NCI-H345 (cell line): ENCODE data around the gene TET3.

Experiments
- DNase-seq: peaks from one replicate; lab custom pipeline; 2025; lab: John Stamatoyannopoulos, UW

The TET3 gene

GRCh38 chr2:73964223-73964622, 20.5 kb upstream of the TET3 start:
- no peak for DNase-seq

GRCh38 chr2:73965053-73965452, 19.7 kb upstream of the TET3 start:
- no peak for DNase-seq

DNA sequence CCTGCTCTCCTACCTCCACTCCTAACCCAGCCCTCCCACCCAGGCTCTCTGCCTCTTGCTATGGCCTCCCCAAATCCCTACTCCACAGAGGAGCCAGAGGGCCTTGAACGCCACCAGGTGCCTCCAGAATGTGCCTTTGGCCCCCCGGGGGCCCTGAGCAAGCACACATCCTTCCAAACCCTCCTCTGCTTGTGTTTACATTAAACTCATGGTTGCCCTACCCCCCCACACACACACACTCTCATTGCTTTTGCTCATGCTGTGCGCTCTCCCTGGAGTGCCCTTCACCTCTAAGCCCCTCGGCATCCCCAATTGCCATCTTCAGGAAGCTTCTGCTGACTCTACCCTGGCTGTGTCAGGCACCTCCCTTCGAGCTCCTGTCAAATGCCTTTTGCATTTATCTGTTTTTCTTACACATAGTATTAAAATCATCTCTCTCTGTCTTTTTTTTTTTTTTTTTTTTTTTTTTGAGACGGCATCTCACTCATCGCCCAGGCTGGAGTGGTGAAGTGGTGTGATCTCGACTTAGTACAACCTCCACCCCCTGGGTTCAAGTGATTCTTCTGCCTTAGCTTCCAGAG, 16.3 kb upstream of the TET3 start:
- peak; percentile 62 for DNase-seq

DNA sequence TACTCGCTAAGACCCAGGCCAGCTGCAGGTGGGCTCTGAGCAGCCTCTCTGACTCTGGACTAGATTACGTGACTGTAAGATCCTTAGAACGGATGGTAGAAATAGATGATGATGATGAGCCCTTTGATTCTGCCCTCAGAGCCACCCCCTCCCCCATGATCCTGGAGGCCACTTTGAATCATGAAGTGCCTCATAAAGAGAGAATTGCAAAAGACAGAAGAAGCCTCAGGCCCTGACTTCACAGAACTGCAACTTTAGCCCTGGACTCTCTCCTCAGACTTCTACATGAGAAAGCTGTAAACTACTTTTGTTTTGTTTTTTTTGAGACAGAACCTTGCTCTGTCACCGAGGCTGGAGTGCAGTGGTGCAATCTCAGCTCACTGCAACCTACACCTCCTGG, 15.4 kb upstream of the TET3 start:
- no peak for DNase-seq

DNA sequence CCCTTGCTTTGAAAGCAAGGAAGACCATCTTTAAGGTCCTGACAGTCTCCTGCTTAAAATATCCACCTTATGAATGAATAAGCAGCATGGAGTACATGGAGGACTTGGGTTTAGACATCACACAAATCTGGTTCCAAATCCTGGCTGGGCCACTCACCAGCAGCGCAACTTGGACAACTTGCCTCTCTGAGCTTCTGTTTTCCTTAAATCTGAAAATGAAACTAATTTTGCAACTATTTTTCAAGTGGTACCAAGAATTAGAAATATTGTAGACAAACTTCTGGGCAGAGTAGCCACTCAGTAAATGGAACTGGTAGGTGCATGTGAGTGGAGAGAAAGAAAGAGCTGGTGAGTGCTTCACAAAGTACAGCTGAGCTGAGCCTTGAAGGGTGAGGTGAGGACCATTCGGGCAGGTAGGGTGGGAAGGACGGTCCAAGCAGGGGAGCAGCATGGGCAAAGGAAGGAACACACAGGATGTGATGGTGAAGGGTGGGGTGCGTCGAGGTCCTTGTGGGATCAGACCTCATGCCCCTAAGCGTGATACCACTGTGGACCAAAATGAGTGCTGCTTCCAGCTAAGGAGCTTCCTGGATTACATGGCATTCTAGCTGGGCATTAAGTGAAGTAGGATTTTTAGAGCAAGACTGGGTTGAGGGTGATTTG, 14.4 kb upstream of the TET3 start:
- DNase-seq: no peak

DNA sequence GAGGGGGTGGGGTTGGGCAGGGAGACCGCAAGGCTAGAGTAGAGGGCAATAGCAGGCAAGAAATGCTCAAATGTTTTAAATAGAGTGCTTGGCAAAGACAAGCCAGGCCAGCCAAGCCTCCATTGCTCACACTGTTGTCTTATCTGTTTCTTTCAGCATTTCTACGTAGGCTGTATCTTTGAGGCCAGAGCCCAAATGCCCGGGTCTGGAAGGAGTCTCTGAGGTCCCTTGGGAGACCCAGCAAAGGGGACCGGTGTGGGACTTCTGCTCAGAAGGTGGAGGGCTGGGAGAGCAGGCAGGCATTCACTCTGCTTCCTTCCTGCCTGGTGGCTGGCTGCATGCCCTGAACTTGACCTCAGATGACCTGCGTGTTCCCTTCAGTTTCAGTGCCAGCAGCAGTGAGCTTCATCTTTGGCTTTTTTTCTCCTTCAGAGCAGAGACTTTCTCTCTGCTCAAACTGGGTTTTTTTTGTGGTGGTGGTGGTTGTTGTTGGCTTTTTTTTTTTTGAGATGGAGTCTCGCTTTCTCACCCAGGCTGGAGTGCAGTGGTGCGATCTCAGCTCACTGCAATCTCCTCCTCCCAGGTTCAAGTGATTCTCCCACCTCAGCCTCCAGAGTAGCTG, 13.7 kb upstream of the TET3 start:
- no peak for DNase-seq

- DNase-seq: no peak
Measured at GRCh38 chr2:73971722-73972121, 13.0 kb upstream of the TET3 start.

DNA sequence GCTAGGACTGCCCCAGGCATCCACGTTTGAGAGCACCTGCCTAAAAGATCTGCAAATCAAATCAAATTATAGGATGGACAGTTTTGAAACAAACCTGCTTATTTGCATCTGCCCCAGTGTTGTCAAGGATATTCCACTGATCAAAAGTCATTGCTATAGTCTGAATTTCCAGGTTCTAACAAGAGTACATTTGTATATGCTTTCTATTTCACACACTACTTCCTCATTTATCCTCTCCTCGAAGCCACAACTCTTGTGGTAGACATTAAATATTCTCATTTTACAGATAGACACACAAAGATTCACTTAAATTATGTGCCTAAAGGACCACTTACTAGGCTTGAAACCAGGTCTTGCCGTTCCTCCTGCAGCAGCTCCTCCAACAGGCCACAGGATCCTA, 11.9 kb upstream of the TET3 start:
- no peak for DNase-seq

DNA sequence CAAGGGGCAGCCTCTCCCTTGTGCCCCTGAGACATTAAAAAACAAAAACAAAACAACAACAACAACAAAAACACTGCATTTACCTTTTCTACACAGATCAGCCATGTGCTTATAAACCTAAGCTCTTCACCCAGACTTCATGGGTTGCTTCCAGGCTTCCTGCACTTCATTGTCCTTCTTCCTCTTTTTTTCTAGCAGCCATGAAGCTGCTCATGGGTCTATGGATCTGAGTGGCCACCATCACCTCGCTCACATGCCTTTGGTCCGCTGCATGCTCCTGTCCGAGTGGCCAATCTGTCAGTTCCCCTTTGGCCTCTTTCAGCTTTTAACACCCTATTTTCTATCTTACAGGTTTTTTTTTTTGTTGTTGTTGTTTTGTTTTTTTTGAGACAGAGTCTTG, 9.0 kb upstream of the TET3 start:
- DNase-seq: no peak

DNA sequence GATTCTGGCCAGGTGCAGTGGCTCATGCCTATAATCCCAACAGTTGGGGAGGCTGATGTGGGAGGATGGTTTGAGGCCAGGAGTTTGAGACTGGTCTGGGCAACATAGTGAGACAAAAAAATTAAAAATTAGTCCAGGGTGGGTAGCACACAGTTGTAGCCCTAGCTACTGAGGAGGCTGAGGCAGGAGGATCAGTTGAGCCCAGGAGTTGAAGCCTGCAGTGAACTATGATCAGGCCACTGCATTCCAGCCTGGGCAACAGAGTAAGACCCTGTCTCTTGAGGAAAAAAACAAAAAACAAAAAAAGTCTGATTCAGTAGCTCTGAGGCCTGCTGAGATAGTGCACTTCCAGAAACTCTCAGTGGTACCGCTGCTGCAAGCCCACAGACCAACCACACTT, 7.9 kb upstream of the TET3 start:
- DNase-seq: no peak

GRCh38 chr2:73977466-73977865, 7.2 kb upstream of the TET3 start:
- DNase-seq: no peak

DNA sequence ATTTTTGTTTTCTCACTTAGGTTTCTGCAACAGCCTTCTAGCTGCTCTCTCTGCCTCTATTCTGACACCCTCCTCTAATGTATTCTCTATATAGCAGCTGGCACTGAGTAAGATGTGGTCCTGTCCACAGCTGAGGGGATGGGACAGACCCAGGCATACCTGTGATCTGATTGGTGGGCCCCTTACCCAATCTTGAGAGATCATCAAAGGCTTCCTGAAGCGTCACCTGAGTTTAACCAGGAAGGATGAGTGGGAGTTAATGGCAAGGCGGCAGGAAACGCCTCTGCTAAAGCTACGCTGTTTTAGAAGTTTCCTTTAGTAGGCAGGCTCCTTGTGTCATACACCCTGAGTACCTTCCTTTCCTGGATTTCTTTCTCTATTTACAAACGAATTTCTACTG, 5.7 kb upstream of the TET3 start:
- DNase-seq: no peak

- DNase-seq: no peak
Measured at GRCh38 chr2:73979686-73980085, 5.0 kb upstream of the TET3 start.

- no peak for DNase-seq
Measured at GRCh38 chr2:73980566-73980965, 4.1 kb upstream of the TET3 start.

DNA sequence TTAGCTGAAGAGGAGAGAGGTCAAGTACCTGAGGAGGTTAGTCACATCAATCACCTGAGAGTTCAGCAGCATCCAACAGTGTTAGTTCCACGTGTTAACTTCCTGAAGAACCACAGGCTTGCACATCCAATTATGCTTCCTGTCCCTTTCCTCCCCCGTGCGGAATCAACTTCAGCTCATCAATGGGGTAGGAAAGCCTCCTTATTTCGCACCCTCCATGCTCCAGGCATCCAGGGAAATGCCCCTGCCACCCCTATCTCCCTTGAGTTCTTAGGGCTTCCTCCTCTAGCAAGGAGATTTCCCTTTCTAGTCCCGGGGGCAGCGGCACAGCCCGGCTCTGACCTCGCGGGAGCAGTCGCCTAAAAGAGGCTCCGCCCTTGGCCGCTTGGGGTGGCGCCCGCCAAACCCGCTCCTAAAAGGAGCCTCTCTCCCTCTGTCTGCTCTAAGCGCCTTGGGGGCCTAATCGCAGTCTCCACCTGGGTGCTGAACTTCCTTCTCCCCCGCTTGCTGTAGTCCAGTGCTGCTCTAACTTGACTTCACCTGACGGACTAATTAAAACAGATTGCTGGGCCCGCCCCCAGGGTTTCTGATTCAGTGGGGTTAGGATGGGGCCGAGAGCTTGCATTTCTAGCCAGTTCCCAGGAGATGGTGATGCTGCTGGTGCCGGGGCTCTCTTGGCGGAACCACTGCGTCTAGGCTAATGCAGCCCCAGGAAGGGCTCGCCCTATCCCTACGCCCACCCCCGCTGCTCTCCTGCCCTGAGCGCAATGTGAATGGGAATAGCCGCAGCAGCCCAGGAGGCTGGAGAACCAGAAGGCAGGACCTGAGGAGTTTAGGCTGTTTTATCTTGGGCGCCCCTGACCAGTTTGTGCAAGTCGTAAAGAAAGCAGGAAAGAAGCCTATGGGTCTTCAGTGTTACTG, 3.4 kb upstream of the TET3 start:
- DNase-seq: no peak

- DNase-seq: no peak
Measured at GRCh38 chr2:73982140-73982617, 2.5 kb upstream of the TET3 start.

- peak; percentile 81 for DNase-seq
Measured at GRCh38 chr2:73983322-73984202, 1.1 kb upstream of the TET3 start.

GRCh38 chr2:73984922-73985307, 205 bp downstream of the TET3 start:
- DNase-seq: peak; percentile 56

DNA sequence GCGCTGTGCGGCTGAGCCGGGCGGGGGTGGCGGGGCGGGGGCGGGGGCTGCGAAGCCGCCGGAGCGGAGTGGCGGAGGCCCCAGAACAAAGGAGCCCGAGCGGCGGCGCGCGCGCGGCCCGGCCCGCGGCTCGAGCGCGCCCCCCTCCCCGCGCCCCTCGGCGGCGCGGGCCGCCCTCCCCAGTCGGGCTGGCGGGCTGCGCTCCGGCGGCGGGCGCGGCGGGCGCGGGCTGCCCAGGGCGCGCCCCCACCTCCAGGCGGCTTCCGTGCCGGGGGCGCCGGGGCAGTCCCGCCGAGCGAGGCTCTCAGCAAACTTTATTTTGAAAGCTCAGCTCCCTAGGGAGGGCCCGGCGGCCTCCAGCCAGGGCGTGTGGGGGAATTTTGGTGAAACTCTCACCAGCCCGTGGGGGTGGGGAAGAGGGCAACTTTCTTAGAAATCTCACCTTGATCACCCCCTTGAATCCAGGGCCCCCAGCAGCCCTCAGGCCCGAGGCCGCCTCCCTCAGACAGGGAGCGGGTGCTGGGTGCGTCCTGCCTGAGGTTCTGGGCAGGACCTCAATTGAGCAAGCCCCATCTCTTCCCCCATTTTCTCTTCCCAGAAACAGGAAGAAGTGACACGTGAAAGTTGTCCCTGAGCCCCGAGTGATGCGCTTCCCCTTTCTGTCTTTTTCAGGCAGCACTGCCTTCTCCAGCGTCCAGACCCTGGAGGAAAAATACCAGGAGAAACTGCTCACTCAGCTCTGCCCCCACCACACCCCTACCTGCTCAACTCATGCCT, 786 bp downstream of the TET3 start:
- DNase-seq: peak; percentile 56

- DNase-seq: no peak
Measured at GRCh38 chr2:73986085-73986681, 1.5 kb downstream of the TET3 start.
